ENCODE results near the gene SULT1C3. TPM values are rescaled to one million over a fixed set of nuclear protein-coding genes. Genes with fewer than 3 reads are reported as not detected.

SULT1C3 gene
- total and polyA plus RNA-seq, 2 of the 13 experiments (the other 11 are each of a cell fraction or from before 2014, with no cell fraction given): not detected

- TF ChIP-seq KIAA2018 (CRISPR knock-in tag; IDR thresholded peaks at IDR 0.05; ENCODE audit: borderline replicate concordance) (no peak), IRF9 (CRISPR knock-in tag; IDR thresholded peaks at IDR 0.05; ENCODE audit: borderline replicate concordance) (no peak), ZFP82 (CRISPR knock-in tag; IDR thresholded peaks at IDR 0.05; ENCODE audit: borderline replicate concordance) (no peak), MED1 (CRISPR knock-in tag; IDR thresholded peaks at IDR 0.05) (no peak), HNF4A (CRISPR knock-in tag; IDR thresholded peaks at IDR 0.05) (no peak), ELK4 (CRISPR knock-in tag; IDR thresholded peaks at IDR 0.05; ENCODE audit: borderline replicate concordance) (no peak), ZEB1 (IDR thresholded peaks at IDR 0.05; ENCODE audit: insufficient replicate concordance, low read depth) (no peak), POLR2AphosphoS2 (IDR thresholded peaks at IDR 0.05; ENCODE audit: low read depth, low read length) (no peak), CCAR2 (optimal IDR thresholded peaks at IDR 0.05; ENCODE audit: low read depth, low read length) (no peak), ZNF724P (CRISPR knock-in tag; IDR thresholded peaks at IDR 0.05; ENCODE audit: borderline replicate concordance) (no peak), RARA (CRISPR knock-in tag; IDR thresholded peaks at IDR 0.05) (no peak)
Observed at GRCh38 chr2:108217211-108217610, 22.6 kb upstream of the SULT1C3 start (continued).

Measured in HepG2 (cell line).